Osteoblast (primary cell): ENCODE results near the gene C17orf114.

ENCODE experiments used
- DNase-seq: peaks from one replicate; pipeline ENCODE4 v3.0.0; 2011; ENCODE audit warnings: low spot score, mixed read lengths; ENCODE audit not compliant: insufficient read length; ENCODE audit errors: missing footprints
- H2AFZ ChIP-seq: 2 replicates; pipeline ENCODE4 v1.6.0; 2011; ENCODE audit warnings: mild to moderate bottlenecking, low read length
- H3K27ac ChIP-seq: 2 replicates; pipeline ENCODE4 v1.5.1; 2011; ENCODE audit warnings: mild to moderate bottlenecking, low read depth, low read length, moderate library complexity
- H3K27me3 ChIP-seq: 2 replicates; pipeline ENCODE4 v1.6.0; 2012; ENCODE audit warnings: mild to moderate bottlenecking, control low read depth, inconsistent platforms, low read length, moderate library complexity; ENCODE audit not compliant: insufficient read depth
- H3K36me3 ChIP-seq: 2 replicates; pipeline ENCODE4 v1.5.1; 2011; ENCODE audit warnings: mild to moderate bottlenecking, low read length, control low read depth, moderate library complexity; ENCODE audit not compliant: insufficient read depth
- H3K4me1 ChIP-seq: 2 replicates; pipeline ENCODE4 v1.5.1; 2011; ENCODE audit warnings: mild to moderate bottlenecking, low read length, control low read depth, moderate library complexity; ENCODE audit not compliant: insufficient read depth
- H3K4me2 ChIP-seq: 2 replicates; pipeline ENCODE4 v1.6.0; 2011; ENCODE audit warnings: mild to moderate bottlenecking, low read length; ENCODE audit not compliant: insufficient read depth
- H3K4me3 ChIP-seq: fragments of 200-600 bp; sonication (generic); 3 replicates; pipeline ENCODE4 v1.5.1; 2012; ENCODE audit warnings: mild to moderate bottlenecking, low read length, inconsistent platforms; ENCODE audit not compliant: insufficient read depth
- H3K79me2 ChIP-seq: 2 replicates; pipeline ENCODE4 v1.6.0; 2012; ENCODE audit warnings: mild to moderate bottlenecking, low read length, control low read depth, inconsistent platforms; ENCODE audit not compliant: insufficient read depth
- H3K9me3 ChIP-seq: 2 replicates; pipeline ENCODE4 v1.5.1; 2011; ENCODE audit warnings: low read depth, low read length, control low read depth
- H4K20me1 ChIP-seq: 2 replicates; pipeline ENCODE4 v1.6.0; 2012; ENCODE audit warnings: mild to moderate bottlenecking, low read length, control low read depth; ENCODE audit not compliant: insufficient read depth
- TF ChIP-seq, protein P1 (sequence below): IDR thresholded peaks from 2 replicates; pipeline ENCODE4 v1.5.1; 2011; ENCODE audit warnings: mild to moderate bottlenecking, low read depth, low read length, moderate library complexity; ENCODE audit errors: extremely low read depth

Gene C17orf114

DNA sequence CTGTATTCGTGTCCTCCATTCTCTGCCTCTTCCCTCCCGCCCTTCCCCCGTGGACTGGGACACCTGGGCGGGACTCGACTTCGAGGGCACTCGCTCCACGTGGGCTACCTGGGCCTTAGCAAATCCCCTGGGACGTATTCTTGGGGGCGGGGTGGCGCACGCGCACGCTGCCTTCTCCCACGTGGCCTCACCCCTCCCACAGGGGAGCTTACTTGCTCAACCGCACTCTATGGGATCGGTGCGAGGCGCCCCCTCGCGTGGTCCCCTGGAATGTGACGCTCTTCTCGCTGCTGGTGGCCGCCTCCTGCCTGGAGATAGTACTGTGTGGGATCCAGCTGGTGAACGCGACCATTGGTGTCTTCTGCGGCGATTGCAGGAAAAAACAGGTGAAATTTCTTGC, 19.5 kb downstream of the C17orf114 start:
- Histone ChIP-seq H3K4me3 (no peak overlapping the region), H4K20me1 (no peaks in the 10 kb centered on the region), H3K36me3 (no peaks in the 10 kb centered on the region), H2AFZ (no peak overlapping the region), H3K4me2 (no peak overlapping the region), H3K9me3 (no peaks in the 10 kb centered on the region), H3K27ac (no peak overlapping the region), H3K4me1 (peaks cover 17% of the 10 kb centered on the region), H3K27me3 (peaks cover 36% of the 10 kb centered on the region), H3K79me2 (no peaks in the 10 kb centered on the region)
- no peak for DNase-seq
- TF ChIP-seq, protein P1, sequence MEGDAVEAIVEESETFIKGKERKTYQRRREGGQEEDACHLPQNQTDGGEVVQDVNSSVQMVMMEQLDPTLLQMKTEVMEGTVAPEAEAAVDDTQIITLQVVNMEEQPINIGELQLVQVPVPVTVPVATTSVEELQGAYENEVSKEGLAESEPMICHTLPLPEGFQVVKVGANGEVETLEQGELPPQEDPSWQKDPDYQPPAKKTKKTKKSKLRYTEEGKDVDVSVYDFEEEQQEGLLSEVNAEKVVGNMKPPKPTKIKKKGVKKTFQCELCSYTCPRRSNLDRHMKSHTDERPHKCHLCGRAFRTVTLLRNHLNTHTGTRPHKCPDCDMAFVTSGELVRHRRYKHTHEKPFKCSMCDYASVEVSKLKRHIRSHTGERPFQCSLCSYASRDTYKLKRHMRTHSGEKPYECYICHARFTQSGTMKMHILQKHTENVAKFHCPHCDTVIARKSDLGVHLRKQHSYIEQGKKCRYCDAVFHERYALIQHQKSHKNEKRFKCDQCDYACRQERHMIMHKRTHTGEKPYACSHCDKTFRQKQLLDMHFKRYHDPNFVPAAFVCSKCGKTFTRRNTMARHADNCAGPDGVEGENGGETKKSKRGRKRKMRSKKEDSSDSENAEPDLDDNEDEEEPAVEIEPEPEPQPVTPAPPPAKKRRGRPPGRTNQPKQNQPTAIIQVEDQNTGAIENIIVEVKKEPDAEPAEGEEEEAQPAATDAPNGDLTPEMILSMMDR, result no peak

DNA sequence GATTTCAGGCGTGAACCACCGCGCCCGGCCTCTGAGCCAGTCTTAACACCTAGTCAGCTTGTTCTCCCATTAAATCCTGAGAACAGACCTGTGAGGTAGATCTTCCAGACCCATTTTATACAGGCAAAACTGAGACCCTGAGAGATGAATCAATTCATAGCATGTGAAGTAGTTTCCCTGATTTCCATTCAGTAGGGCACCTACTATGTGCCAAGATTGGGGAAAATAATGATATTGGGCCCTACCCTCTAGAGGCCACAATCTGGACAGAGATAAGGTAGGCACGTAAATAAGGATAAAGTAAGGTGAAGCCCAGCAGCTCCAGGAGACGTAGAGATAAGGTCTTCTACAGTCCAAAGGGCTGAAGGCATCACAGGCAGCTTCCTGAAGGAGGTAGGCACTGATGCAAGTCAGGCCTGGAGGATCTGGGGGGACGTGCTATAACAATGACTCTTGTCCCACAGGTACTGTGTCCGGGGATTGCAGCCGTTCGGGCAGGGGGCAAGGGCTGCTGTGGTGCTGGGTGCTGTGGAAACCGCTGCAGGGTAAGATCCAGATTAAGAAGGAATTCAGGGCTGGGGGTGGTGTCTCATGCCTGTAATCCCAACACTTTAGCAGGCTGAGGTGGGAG, 21.7 kb downstream of the C17orf114 start:
- Histone ChIP-seq H3K27ac (no peak overlapping the region), H3K4me1 (no peaks in the 10 kb centered on the region), H2AFZ (no peak overlapping the region), H4K20me1 (no peaks in the 10 kb centered on the region), H3K27me3 (peaks cover 29% of the 10 kb centered on the region), H3K4me2 (no peak overlapping the region), H3K79me2 (no peaks in the 10 kb centered on the region), H3K36me3 (no peaks in the 10 kb centered on the region), H3K9me3 (no peaks in the 10 kb centered on the region), H3K4me3 (no peak overlapping the region)
- DNase-seq, result no peak
- TF ChIP-seq, protein P1, result no peak

DNA sequence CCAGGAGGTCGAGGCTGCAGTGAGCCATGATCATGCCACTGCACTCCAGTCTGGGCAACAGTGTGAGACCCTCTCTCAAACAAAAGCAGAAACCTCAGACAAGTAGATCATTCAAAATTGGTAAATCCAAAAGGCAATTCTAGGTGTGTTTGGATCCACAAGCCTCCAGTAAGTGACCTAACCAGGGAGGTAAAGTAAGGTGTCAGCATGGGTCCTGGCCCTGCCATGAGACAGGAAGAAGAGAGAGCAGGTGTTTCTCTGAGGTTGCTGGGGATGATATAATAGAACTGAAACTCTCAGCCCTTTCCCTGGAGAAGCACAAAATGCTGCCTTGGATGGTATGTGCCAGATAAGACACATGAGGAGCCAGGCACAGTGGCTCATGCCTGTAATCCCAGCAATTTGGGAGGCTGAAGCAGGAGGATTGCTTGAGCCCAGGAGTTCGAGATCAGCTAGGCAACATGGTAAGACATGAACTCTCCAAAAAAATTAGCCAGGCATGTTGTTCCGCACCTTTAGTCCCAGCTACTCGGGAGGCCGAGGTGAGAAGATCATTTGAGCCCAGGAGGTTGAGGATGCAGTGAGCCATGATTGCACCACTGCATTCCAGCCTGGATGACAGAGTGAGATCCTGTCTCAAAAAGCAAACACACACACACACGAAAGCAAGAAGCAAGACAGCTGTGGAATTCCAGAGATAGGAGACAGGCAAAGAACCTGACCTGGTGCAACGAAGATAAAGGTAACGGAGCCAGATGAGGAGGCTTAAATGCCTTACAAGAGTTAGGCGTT, 24.0 kb downstream of the C17orf114 start:
- Histone ChIP-seq H3K27ac (no peak overlapping the region), H3K9me3 (no peaks in the 10 kb centered on the region), H3K79me2 (no peaks in the 10 kb centered on the region), H3K4me3 (no peak overlapping the region), H2AFZ (no peak overlapping the region), H3K27me3 (peaks cover 8% of the 10 kb centered on the region), H3K4me2 (no peak overlapping the region), H4K20me1 (no peaks in the 10 kb centered on the region), H3K4me1 (no peaks in the 10 kb centered on the region), H3K36me3 (no peaks in the 10 kb centered on the region)
- DNase-seq, result no peak
- TF ChIP-seq, protein P1, result no peak

DNA sequence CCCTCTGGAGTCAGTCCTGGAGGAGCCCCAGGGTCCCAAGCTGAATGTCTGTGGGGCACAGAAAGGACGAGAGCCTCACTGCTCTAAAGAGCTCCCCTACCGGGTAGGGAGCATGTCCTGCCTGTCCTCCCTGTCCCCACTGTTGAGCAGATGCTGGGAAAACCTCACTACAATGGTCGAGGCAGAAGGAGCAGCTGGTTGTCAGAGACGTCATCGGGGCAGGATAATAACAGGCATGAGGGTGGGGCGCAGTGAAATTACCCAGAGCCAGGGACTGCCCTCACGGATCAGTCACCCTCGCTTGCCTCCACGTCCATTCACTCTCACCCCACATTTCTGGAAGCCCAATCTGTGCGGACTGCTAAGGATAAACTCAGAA, 29.9 kb downstream of the C17orf114 start:
- Histone ChIP-seq H3K27ac (no peak overlapping the region), H3K4me1 (no peaks in the 10 kb centered on the region), H3K36me3 (no peaks in the 10 kb centered on the region), H2AFZ (no peak overlapping the region), H3K4me3 (no peak overlapping the region), H3K79me2 (no peaks in the 10 kb centered on the region), H4K20me1 (no peaks in the 10 kb centered on the region), H3K9me3 (no peaks in the 10 kb centered on the region), H3K27me3 (no peaks in the 10 kb centered on the region), H3K4me2 (no peak overlapping the region)
- DNase-seq, result no peak
- TF ChIP-seq, protein P1, result no peak
